Gastrocnemius medialis (tissue), 4 donors: ENCODE results near the gene ACAD9.

Experiments
- POLR2A ChIP-seq, 2 donors: fragments of 450-650 bp; IDR thresholded peaks; one replicate each; pipeline ENCODE4 v1.6.1; 2017; ENCODE audit warnings: antibody characterized with exemption in 2 of 2, mild to moderate bottlenecking in 2 of 2, moderate library complexity in 2 of 2
- TF ChIP-seq, protein P1 (sequence below), 5 experiments: fragments of 450-650 bp in 3 of 5; fragments of 200-600 bp in 2 of 5; sonication (generic) in 2 of 5; IDR thresholded peaks in 4 of 5; conservative IDR thresholded peaks in 1 of 5; 1 replicate in 4 of 5; 2 replicates in 1 of 5; pipeline ENCODE4 v1.5.1; 2016 to 2019; ENCODE audit warnings: antibody characterized with exemption in 5 of 5, mild to moderate bottlenecking in 3 of 5, moderate library complexity in 3 of 5

DNA sequence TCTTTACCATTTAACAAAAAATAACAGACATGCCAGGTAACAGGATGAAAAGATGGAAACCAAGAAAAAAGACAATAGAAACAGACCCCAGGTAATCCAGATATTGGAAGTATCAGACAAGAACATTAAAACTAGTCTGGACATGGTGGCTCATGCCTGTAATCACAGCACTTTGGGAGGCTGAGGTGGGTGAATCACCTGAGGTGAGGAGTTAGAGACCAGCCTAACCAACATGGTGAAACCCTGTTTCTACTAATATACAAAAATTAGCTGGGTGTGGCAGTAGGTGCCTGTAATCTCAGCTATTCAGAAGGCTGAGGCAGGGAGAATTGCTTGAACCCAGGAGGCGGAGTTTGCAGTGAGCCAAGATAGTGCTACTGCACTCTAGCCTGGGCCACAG, 40.6 kb downstream of the ACAD9 start:
- TF ChIP-seq, protein P1, sequence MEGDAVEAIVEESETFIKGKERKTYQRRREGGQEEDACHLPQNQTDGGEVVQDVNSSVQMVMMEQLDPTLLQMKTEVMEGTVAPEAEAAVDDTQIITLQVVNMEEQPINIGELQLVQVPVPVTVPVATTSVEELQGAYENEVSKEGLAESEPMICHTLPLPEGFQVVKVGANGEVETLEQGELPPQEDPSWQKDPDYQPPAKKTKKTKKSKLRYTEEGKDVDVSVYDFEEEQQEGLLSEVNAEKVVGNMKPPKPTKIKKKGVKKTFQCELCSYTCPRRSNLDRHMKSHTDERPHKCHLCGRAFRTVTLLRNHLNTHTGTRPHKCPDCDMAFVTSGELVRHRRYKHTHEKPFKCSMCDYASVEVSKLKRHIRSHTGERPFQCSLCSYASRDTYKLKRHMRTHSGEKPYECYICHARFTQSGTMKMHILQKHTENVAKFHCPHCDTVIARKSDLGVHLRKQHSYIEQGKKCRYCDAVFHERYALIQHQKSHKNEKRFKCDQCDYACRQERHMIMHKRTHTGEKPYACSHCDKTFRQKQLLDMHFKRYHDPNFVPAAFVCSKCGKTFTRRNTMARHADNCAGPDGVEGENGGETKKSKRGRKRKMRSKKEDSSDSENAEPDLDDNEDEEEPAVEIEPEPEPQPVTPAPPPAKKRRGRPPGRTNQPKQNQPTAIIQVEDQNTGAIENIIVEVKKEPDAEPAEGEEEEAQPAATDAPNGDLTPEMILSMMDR (IDR thresholded peaks at IDR 0.05 in 4 of 5, conservative IDR thresholded peaks at IDR 0.05 in 1 of 5) = no peak
- no peak for TF ChIP-seq POLR2A (IDR thresholded peaks at IDR 0.05)
